Liver (tissue), 9 donors: Measurements from ENCODE around the gene MARCHF2. TPM values are rescaled to one million over a fixed set of nuclear protein-coding genes. Genes with fewer than 3 reads are reported as not detected.
"Not testable (repeated sequence)": the region's sequence is repeated elsewhere in the genome, so short reads cannot be mapped to it uniquely, and the experiment has no call there.

Experiments
- DNase-seq: peaks from one replicate; pipeline ENCODE4 v3.0.0-alpha.2; 2017; ENCODE audit warnings: low spot score
- H3K27ac ChIP-seq, 2 donors: one replicate each; pipeline ENCODE4 v1.7.0; 2013; ENCODE audit warnings: inconsistent platforms in 2 of 2, low read length in 2 of 2, control low read depth in 1 of 2, low read depth in 1 of 2, mild to moderate bottlenecking in 1 of 2
- H3K27me3 ChIP-seq, 4 donors: one replicate each; pipeline versions ENCODE4 v1.6.1 to v1.7.0; 2013; ENCODE audit warnings: low read length in 3 of 4, inconsistent platforms in 1 of 4, mild to moderate bottlenecking in 1 of 4, moderate library complexity in 1 of 4; ENCODE audit not compliant: control insufficient read depth in 4 of 4, insufficient read depth in 4 of 4
- H3K36me3 ChIP-seq, 4 donors: one replicate each; pipeline versions ENCODE4 v1.6.1 to v1.7.0; 2013; ENCODE audit warnings: low read length in 3 of 4, mild to moderate bottlenecking in 3 of 4, low read depth in 1 of 4, moderate library complexity in 1 of 4; ENCODE audit not compliant: control insufficient read depth in 4 of 4, insufficient read depth in 3 of 4
- H3K4me1 ChIP-seq, 4 donors: one replicate each; pipeline versions ENCODE4 v1.6.1 to v1.7.0; 2013; ENCODE audit warnings: low read length in 3 of 4, mild to moderate bottlenecking in 3 of 4, moderate library complexity in 1 of 4; ENCODE audit not compliant: control insufficient read depth in 4 of 4, insufficient read depth in 4 of 4
- H3K4me3 ChIP-seq, 3 donors: one replicate each; pipeline versions ENCODE4 v1.6.1 to v1.7.0; 2013; ENCODE audit warnings: low read length in 3 of 3, control low read depth in 1 of 3, low read depth in 1 of 3, mild to moderate bottlenecking in 1 of 3
- H3K9ac ChIP-seq, 2 donors: one replicate each; pipeline ENCODE4 v1.7.0; 2013; ENCODE audit warnings: low read length in 2 of 2, mild to moderate bottlenecking in 2 of 2, moderate library complexity in 2 of 2, control low read depth in 1 of 2, low read depth in 1 of 2
- H3K9me3 ChIP-seq, 4 donors: one replicate each; pipeline versions ENCODE4 v1.6.1 to v1.7.0; 2013; ENCODE audit warnings: low read length in 3 of 4; ENCODE audit not compliant: control insufficient read depth in 4 of 4
- HNF4G ChIP-seq: IDR thresholded peaks from 2 replicates; pipeline ENCODE4 v1.6.1; 2016; ENCODE audit warnings: antibody characterized with exemption
- NR2F2 ChIP-seq: IDR thresholded peaks from 2 replicates; pipeline ENCODE4 v1.6.1; 2016; ENCODE audit warnings: antibody characterized with exemption
- RAD21 ChIP-seq, 2 donors: IDR thresholded peaks; 2 replicates each; pipeline ENCODE4 v1.6.1; 2016; ENCODE audit warnings: antibody characterized with exemption in 2 of 2, mild to moderate bottlenecking in 2 of 2
- REST ChIP-seq: IDR thresholded peaks from 2 replicates; pipeline ENCODE4 v1.6.1; 2016; ENCODE audit warnings: antibody characterized with exemption, mild to moderate bottlenecking
- RXRA ChIP-seq, 2 donors: IDR thresholded peaks; 2 replicates each; pipeline ENCODE4 v1.6.1; 2017 to 2018; ENCODE audit warnings: antibody characterized with exemption in 2 of 2, mild to moderate bottlenecking in 1 of 2
- SP1 ChIP-seq: IDR thresholded peaks from 2 replicates; pipeline ENCODE4 v1.6.1; 2018; ENCODE audit warnings: antibody characterized with exemption, mild to moderate bottlenecking
- TAF1 ChIP-seq: conservative IDR thresholded peaks from 2 replicates; pipeline ENCODE4 v1.6.1; 2016; ENCODE audit warnings: antibody characterized with exemption, mild to moderate bottlenecking
- YY1 ChIP-seq: IDR thresholded peaks from 2 replicates; pipeline ENCODE4 v1.6.1; 2016; ENCODE audit warnings: antibody characterized with exemption, mild to moderate bottlenecking
- ZBTB33 ChIP-seq: IDR thresholded peaks from 2 replicates; pipeline ENCODE4 v1.6.1; 2016; ENCODE audit warnings: antibody characterized with exemption
- WGBS: extraction: QIAGEN DNeasy Blood & Tissue Kit; methylation state at CpG from one replicate; pipeline ENCODE4 v1.1.7; 2013; 5-methylcytosine and 5-hydroxymethylcytosine counted together
- polyA plus RNA-seq, 2 donors: library from polyadenylated mRNA; stranded (reverse) in 1 of 2; unstranded in 1 of 2; fragments of 200-250 nt in 1 of 2; fragments of >200 nt in 1 of 2; fragmentation: Nextera tagmentation in 1 of 2; extraction: Ambion mirVana in 1 of 2; gene quantifications; one replicate each; pipeline versions ENCODE4 v1.2.1 to v1.2.3, GENCODE V29; 2013 to 2015
- total RNA-seq, 2 donors: library from RNA; depleted of rRNA; stranded (reverse); fragments of >200 nt; gene quantifications; one replicate each; pipeline ENCODE4 v1.2.3, GENCODE V29; 2014
- donor health status: healthy.
- donor health status: healthy.
- donor health status: healthy.
- donor health status: healthy.
- donor health status: healthy.

Gene MARCHF2
- total and polyA plus RNA-seq, 4 donors = 21.6 to 89.5 (median 58.8) TPM

DNA sequence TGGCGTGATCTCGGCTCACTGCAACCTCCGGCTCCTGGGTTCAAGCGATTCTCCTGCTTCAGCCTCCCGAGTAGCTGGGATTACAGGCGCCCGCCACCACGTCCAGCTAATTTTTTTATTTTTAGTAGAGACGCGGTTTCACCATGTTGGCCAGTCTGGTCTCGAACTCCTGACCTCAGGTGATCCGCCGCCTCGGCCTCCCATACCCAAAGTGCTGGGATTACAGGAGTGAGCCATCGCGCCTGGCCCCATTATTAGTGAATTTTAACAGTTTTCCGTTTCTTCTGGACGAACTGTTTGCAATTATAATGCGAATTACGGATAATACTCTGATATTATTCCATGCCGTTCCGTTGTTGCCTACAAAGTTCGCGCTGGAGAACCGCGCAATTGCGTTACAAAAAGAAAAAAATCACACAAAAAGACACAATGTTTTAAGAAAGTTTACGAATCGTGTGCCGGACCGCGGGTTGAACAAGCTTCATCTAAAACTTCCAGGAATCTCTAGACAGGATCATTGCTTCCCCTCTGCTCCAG lies 31.1 kb downstream of the MARCHF2 start:
- DNase-seq, H3K27me3 ChIP-seq, H3K36me3 ChIP-seq, H3K9me3 ChIP-seq: not testable (repeated sequence)
- H3K4me3 ChIP-seq = peak overlapping the region; percentile 7 to 76 (median 56)
- TF ChIP-seq RXRA (IDR thresholded peaks at IDR 0.05) = peak in 1 of 2 donors; percentile 9
- H3K4me1 ChIP-seq = peaks cover 1 to 31% (median 23%) of the 10 kb centered on the region in 4 donors
- peak overlapping the region; percentile 52 to 95 for H3K9ac ChIP-seq
- peak overlapping the region; percentile 90 to 91 for H3K27ac ChIP-seq
- WGBS = 26% methylated on average over 32 of the region's 32 CpGs

GRCh38 chr19:8444677-8445487 lies 31.8 kb downstream of the MARCHF2 start, which contains the start of gene HNRNPM:
TSS of gene HNRNPM (plus strand) at chr19:8444975. CDS start at chr19:8444999, 24 bp downstream.
- no peaks in the 10 kb centered on the region for H3K9me3 ChIP-seq
- peak; percentile 45 for TF ChIP-seq SP1
- no peak for TF ChIP-seq HNF4G
- TF ChIP-seq RAD21 (IDR thresholded peaks at IDR 0.05) = peak in 1 of 2 donors; percentile 44
- peak; percentile 70 for TF ChIP-seq TAF1
- TF ChIP-seq YY1 = peak; percentile 98
- no peak for TF ChIP-seq NR2F2
- peak; percentile 82 for TF ChIP-seq ZBTB33
- peak; percentile 8 for TF ChIP-seq REST
- peak within 1 kb of the TSS; percentile 95 to 97 for H3K9ac ChIP-seq
- WGBS = under 1% methylated on average over 93 of the region's 93 CpGs
- peak within 1 kb of the TSS; percentile 90 to 91 for H3K27ac ChIP-seq
- DNase-seq = peak; percentile 100
- no peaks in the 10 kb centered on the region for H3K27me3 ChIP-seq
- H3K4me3 ChIP-seq = peak within 1 kb of the TSS; percentile 73 to 98 (median 89)
- H3K4me1 ChIP-seq = peaks cover 1 to 36% (median 25%) of the 10 kb centered on the region in 4 donors
- H3K36me3 ChIP-seq = peaks cover 0 to 4% (median 0%) of the 10 kb centered on the region in 4 donors

GRCh38 chr19:8445488-8446001 lies 32.4 kb downstream of the MARCHF2 start:
- H3K9me3 ChIP-seq = no peaks in the 10 kb centered on the region
- H3K4me3 ChIP-seq = peak overlapping the region; percentile 73 to 98 (median 89)
- H3K9ac ChIP-seq = peak overlapping the region; percentile 72 to 97
- H3K27ac ChIP-seq = peak overlapping the region; percentile 90 to 91
- peak in 1 of 2 donors; percentile 20 for TF ChIP-seq RAD21 (IDR thresholded peaks at IDR 0.05)
- TF ChIP-seq YY1 = no peak
- WGBS = 1% methylated on average over 45 of the region's 45 CpGs
- H3K4me1 ChIP-seq = peaks cover 1 to 40% (median 29%) of the 10 kb centered on the region in 4 donors
- H3K27me3 ChIP-seq = no peaks in the 10 kb centered on the region
- H3K36me3 ChIP-seq = peaks cover 0 to 4% (median 0%) of the 10 kb centered on the region in 4 donors
- peak; percentile 67 for DNase-seq
